ENCODE measurements around the gene WNT9A.

The WNT9A gene

GRCh38 chr1:227939791-227940771 lies 7.7 kb downstream of the WNT9A start:
- TF ChIP-seq EZH2phosphoT487 (IDR thresholded peaks at IDR 0.05; ENCODE audit: borderline replicate concordance, low read length): no peak
- no peak for TF ChIP-seq CTCF (IDR thresholded peaks at IDR 0.05; ENCODE audit: low read depth, low read length, poor library complexity, severe bottlenecking)
- H3K9me2 ChIP-seq (replicated peaks; ENCODE audit: control insufficient read depth, low read length): no peaks in the 10 kb centered on the region
- H3K27me3 ChIP-seq (ENCODE audit: control insufficient read depth, low read length): peaks cover 4% of the 10 kb centered on the region; the same call in 1 of the 2 replicates
- H4K20me1 ChIP-seq (ENCODE audit: control insufficient read depth, insufficient read depth, low read depth, low read length): no peaks in the 10 kb centered on the region
- no peak overlapping the region for H3K27ac ChIP-seq (ENCODE audit: low read depth, low read length)
- H3K4me1 ChIP-seq (ENCODE audit: control insufficient read depth, low read length): no peaks in the 10 kb centered on the region
- H3K4me3 ChIP-seq (ENCODE audit: low read length): no peak overlapping the region
- no peak overlapping the region for H3K4me2 ChIP-seq (ENCODE audit: low read length)
- H3K9me3 ChIP-seq (ENCODE audit: control insufficient read depth, insufficient read depth, low read length): no peaks in the 10 kb centered on the region
- H3K79me2 ChIP-seq (ENCODE audit: control insufficient read depth, low read length): no peaks in the 10 kb centered on the region
- no peaks in the 10 kb centered on the region for H3K36me3 ChIP-seq (ENCODE audit: control insufficient read depth, low read length)
- no peaks in the 10 kb centered on the region for H3F3A ChIP-seq (ENCODE audit: control insufficient read depth, insufficient read depth)

DNA sequence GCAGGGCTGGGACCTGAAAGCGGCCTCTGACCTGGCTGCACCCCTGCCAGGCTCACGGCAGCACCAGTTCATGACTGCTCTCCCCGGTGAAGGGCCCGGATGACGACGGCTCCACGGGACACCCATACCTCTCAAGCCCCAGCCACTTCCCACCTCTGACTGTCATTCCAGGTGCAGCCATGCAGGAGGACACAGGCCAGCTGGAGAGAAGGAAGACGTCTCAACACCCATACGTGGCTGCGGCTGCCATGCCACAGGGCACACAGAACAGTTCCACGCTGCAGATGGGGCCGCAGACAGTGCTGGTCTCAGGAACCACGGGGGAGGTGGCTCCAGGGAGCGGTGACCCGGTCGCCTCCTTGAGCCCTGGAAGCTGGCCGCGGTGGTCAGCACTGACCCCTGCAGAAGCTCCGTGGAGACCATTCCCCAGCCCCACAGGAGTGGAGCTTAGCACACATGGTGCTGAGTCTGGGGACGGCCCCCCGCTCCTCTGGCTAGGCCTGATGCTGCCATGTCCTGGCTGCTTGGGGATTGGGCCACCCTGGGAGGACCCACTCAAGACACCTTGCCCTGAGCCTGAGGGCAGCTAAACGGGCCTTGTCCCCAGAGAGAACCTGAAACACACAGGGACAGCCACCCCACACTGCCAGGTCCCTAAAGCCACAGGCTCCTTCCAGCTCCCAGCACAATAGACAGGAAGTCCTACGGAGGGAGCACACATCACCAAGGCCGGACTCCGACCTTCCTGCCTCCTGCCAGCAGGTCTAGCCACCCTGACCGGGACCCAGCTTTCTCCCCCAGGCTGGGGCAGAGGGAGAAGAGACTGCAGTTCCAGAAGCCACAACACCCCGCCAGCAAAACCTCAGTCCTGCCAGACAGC lies 8.6 kb downstream of the WNT9A start:
- Histone ChIP-seq H3K27ac (ENCODE audit: low read depth, low read length) (no peak overlapping the region), H3K36me3 (ENCODE audit: control insufficient read depth, low read length) (no peaks in the 10 kb centered on the region), H3K9me2 (replicated peaks; ENCODE audit: control insufficient read depth, low read length) (no peaks in the 10 kb centered on the region), H3K4me2 (ENCODE audit: low read length) (no peak overlapping the region), H3K79me2 (ENCODE audit: control insufficient read depth, low read length) (no peaks in the 10 kb centered on the region), H3K4me1 (ENCODE audit: control insufficient read depth, low read length) (no peaks in the 10 kb centered on the region), H3K4me3 (ENCODE audit: low read length) (no peak overlapping the region), H3K9me3 (ENCODE audit: control insufficient read depth, insufficient read depth, low read length) (no peaks in the 10 kb centered on the region), H4K20me1 (ENCODE audit: control insufficient read depth, insufficient read depth, low read depth, low read length) (no peaks in the 10 kb centered on the region), H3F3A (ENCODE audit: control insufficient read depth, insufficient read depth) (no peaks in the 10 kb centered on the region), H3K27me3 (ENCODE audit: control insufficient read depth, low read length) (peaks cover 9% of the 10 kb centered on the region; the same call in 1 of the 2 replicates)
- TF ChIP-seq CTCF (IDR thresholded peaks at IDR 0.05; ENCODE audit: low read depth, low read length, poor library complexity, severe bottlenecking) (no peak), EZH2phosphoT487 (IDR thresholded peaks at IDR 0.05; ENCODE audit: borderline replicate concordance, low read length) (no peak)

DNA sequence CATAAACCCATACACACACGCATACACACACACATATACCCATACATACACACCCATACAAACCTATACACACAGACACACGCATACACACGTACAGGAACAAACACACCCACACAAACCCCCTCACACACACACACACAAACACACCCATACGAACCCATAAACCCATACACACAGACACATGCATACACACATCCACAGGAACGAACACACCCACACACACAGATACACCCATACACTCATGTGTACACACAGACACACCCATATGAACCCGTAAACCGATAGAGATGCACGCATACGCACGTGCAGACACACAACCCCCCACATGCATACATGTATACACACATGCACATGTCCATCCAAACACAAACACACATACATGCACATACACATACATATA lies 9.5 kb downstream of the WNT9A start:
- Histone ChIP-seq H3K9me2 (replicated peaks; ENCODE audit: control insufficient read depth, low read length) (no peaks in the 10 kb centered on the region), H4K20me1 (ENCODE audit: control insufficient read depth, insufficient read depth, low read depth, low read length) (no peaks in the 10 kb centered on the region), H3K4me1 (ENCODE audit: control insufficient read depth, low read length) (no peaks in the 10 kb centered on the region), H3K27me3 (ENCODE audit: control insufficient read depth, low read length) (peaks cover 9% of the 10 kb centered on the region; the same call in 1 of the 2 replicates), H3K79me2 (ENCODE audit: control insufficient read depth, low read length) (no peaks in the 10 kb centered on the region), H3K4me3 (ENCODE audit: low read length) (no peak overlapping the region), H3K36me3 (ENCODE audit: control insufficient read depth, low read length) (no peaks in the 10 kb centered on the region), H3F3A (ENCODE audit: control insufficient read depth, insufficient read depth) (no peaks in the 10 kb centered on the region), H3K9me3 (ENCODE audit: control insufficient read depth, insufficient read depth, low read length) (no peaks in the 10 kb centered on the region), H3K27ac (ENCODE audit: low read depth, low read length) (no peak overlapping the region), H3K4me2 (ENCODE audit: low read length) (no peak overlapping the region)
- no peak for TF ChIP-seq CTCF (IDR thresholded peaks at IDR 0.05; ENCODE audit: low read depth, low read length, poor library complexity, severe bottlenecking)
- TF ChIP-seq EZH2phosphoT487 (IDR thresholded peaks at IDR 0.05; ENCODE audit: borderline replicate concordance, low read length): no peak
